ENCODE data around the gene TAB2. TPM values are rescaled to one million over a fixed set of nuclear protein-coding genes. Genes with fewer than 3 reads are reported as not detected.

TAB2 gene
- total RNA-seq, 4 donors from 2014 or later = 59.2 to 121 (median 83.8) TPM

DNA sequence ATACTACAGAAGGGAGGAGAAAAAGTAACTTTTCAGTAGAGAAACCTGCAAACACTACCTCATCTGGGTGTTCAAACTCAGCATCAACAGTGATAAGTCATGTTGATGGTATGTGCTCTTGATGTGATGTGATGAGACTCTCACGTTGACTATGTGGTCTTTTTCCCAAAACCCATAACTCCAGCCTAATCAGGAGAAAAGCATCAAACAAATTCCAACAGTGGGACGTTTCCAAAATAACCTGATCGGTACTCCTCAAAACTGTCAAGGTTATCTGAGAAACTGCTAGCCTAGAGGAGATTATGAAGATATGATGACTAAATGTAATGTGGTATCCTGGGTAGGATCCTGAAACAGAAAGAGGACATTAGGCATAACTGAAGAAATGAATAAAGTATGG lies 41.9 kb upstream of the TAB2 start:
- no peak for TF ChIP-seq CTCF (IDR thresholded peaks at IDR 0.05; ENCODE audit: low read depth)

DNA sequence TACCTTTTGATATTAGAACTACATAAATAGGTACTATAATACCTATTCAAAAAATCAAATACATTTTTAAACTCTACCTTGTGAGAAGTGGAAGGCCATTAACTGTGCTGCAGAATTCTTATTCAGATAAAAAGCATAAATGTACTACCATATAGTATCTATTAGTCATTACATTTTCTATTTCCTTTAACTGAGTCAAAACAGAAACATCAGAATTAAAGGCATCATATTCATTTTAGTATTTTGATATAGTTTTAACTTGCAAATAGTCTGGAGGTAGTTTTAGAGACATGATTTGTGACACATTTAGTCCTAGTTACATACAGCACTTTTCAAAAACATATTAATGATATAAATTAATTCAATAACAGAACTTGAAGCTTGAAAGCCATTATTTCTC lies 39.9 kb upstream of the TAB2 start:
- TF ChIP-seq CTCF (IDR thresholded peaks at IDR 0.05; ENCODE audit: low read depth) = no peak

GRCh38 chr6:149278997-149279396 lies 38.5 kb upstream of the TAB2 start:
- TF ChIP-seq CTCF (IDR thresholded peaks at IDR 0.05; ENCODE audit: low read depth) = no peak

DNA sequence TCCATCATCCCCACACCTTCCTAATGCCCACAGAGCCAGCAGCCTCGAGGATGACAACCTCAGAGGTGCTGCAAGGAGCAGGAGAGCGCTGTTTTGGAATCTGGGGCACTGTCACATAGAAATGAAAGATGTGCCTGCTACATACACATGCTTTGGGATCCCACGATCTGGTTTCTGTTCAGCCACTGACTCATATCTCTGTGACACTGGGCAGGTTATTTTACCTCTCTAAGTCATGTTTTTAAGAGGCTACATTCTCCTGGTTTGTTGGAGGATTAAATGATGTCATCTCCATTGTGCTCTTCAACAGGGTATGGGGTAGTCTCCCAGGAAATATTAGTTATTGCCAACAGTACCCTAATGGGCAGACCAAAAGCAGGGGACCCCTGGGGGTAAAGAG lies 32.6 kb upstream of the TAB2 start:
- no peak for TF ChIP-seq CTCF (IDR thresholded peaks at IDR 0.05; ENCODE audit: low read depth)

GRCh38 chr6:149285626-149286025 lies 31.9 kb upstream of the TAB2 start:
- no peak for TF ChIP-seq CTCF (IDR thresholded peaks at IDR 0.05; ENCODE audit: low read depth)

DNA sequence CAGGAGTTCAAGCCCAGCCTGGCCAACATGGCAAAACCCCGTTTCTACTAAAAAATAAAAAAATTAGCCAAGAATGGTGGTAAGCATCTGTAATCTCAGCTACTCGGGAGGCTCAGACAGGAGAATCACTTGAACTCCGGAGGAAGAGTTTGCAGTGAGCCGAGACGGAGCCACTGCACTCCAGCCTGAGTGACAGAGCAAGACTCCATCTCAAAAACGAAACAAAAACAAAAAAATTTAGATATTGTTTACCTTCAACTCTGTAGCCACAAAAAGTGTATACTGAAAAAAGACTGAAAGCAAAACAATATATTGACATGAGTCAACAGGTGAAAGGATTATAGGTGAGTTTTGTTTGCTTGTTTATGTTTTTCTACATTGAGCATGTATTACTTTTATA lies 30.6 kb upstream of the TAB2 start:
- no peak for TF ChIP-seq CTCF (IDR thresholded peaks at IDR 0.05; ENCODE audit: low read depth)

GRCh38 chr6:149289192-149289781 lies 28.2 kb upstream of the TAB2 start:
- no peak for TF ChIP-seq CTCF (IDR thresholded peaks at IDR 0.05; ENCODE audit: low read depth)
